K562 (cell line): ENCODE measurements around the gene ARFRP1. TPM values are rescaled to one million over a fixed set of nuclear protein-coding genes. Genes with fewer than 3 reads are reported as not detected.

Experiments
- BRD4 ChIP-seq: fragments of 200-600 bp; sonication (generic); IDR thresholded peaks from 2 replicates; pipeline ENCODE4 v1.6.1; 2017; ENCODE audit warnings: inconsistent platforms
- CXXC5 ChIP-seq: fragments of 250-450 bp; sonication (Bioruptor Pico); IDR thresholded peaks from 2 replicates; pipeline ENCODE4 v1.8.0; 2022; ENCODE audit warnings: inconsistent platforms, mild to moderate bottlenecking, moderate library complexity
- EGR1 ChIP-seq: fragments of 450-650 bp; conservative IDR thresholded peaks from 2 replicates; pipeline ENCODE4 v1.6.1; 2017; ENCODE audit warnings: mild to moderate bottlenecking
- HMGN3 ChIP-seq: IDR thresholded peaks from 2 replicates; pipeline ENCODE4 v1.6.1; 2011; ENCODE audit warnings: borderline replicate concordance, low read depth, mild to moderate bottlenecking, mixed read lengths, low read length; ENCODE audit not compliant: insufficient read length; ENCODE audit errors: extremely low read depth
- L3MBTL2 ChIP-seq: fragments of 450-650 bp; IDR thresholded peaks from 2 replicates; pipeline ENCODE4 v1.6.1; 2016; ENCODE audit warnings: mild to moderate bottlenecking, moderate library complexity
- POLR2G ChIP-seq: fragments of 200-400 bp; formaldehyde crosslinking; IDR thresholded peaks from 2 replicates; pipeline ENCODE4 v1.6.1; 2017; ENCODE audit warnings: low read depth, mild to moderate bottlenecking, antibody characterized with exemption, low read length, moderate library complexity
- SIN3A ChIP-seq, 2 experiments: fragments of 150-350 bp in 1 of 2; IDR thresholded peaks; 2 replicates each; pipeline ENCODE4 v1.6.1; 2011 to 2016; ENCODE audit warnings: borderline replicate concordance in 2 of 2, low read depth in 2 of 2, low read length in 2 of 2, mild to moderate bottlenecking in 2 of 2, moderate library complexity in 2 of 2; ENCODE audit not compliant: control insufficient read depth in 1 of 2
- SIN3B ChIP-seq: fragments of 450-650 bp; IDR thresholded peaks from 2 replicates; pipeline ENCODE4 v1.6.1; 2017; ENCODE audit warnings: low read depth, mild to moderate bottlenecking, moderate library complexity
- ZBTB7A ChIP-seq: IDR thresholded peaks from 2 replicates; pipeline ENCODE4 v1.6.1; 2011; ENCODE audit warnings: low read depth, mild to moderate bottlenecking, low read length, moderate library complexity, borderline replicate concordance; ENCODE audit not compliant: control insufficient read depth
- ZC3H8 ChIP-seq: fragments of 450-650 bp; IDR thresholded peaks from 2 replicates; pipeline ENCODE4 v1.6.1; 2017
- ZNF12 ChIP-seq: sonication (generic); formaldehyde crosslinking; IDR thresholded peaks from 2 replicates; pipeline ENCODE4 v1.4.0; 2020; ENCODE audit warnings: mild to moderate bottlenecking, missing genetic modification reagents
- polyA plus RNA-seq, 8 experiments: library from polyadenylated mRNA; depleted of rRNA in 4 of 8; stranded (reverse) in 5 of 8; unstranded in 3 of 8; fragments of >200 nt; fragmentation: Nextera tagmentation in 2 of 8; fragmentation: Illumina TruSeq in 1 of 8; extraction: Ambion mirVana in 2 of 8; extraction: Trizol in 1 of 8; gene quantifications; 2 replicates each; pipeline versions ENCODE4 v1.2.1 to v1.2.3, GENCODE V29; 2011 to 2014; ENCODE audit warnings: inconsistent platforms in 1 of 8, missing spikeins in 1 of 8
- total RNA-seq, 7 experiments: library from RNA; depleted of rRNA in 6 of 7; stranded (reverse); fragments of >200 nt in 6 of 7; fragmentation: Illumina TruSeq in 2 of 7; extraction: Trizol in 2 of 7; gene quantifications; 2 replicates each; pipeline versions ENCODE4 v1.2.1 to v1.2.3, GENCODE V29; 2011 to 2021; ENCODE audit warnings: low replicate concordance in 1 of 7
- TF ChIP-seq, protein P1 (sequence below): fragments of 450-650 bp; IDR thresholded peaks from 2 replicates; pipeline ENCODE4 v1.6.1; 2017; ENCODE audit warnings: antibody characterized with exemption, mild to moderate bottlenecking
- TF ChIP-seq, protein P2 (sequence below), 3 experiments: IDR thresholded peaks in 2 of 3; conservative IDR thresholded peaks in 1 of 3; 2 replicates each; pipeline ENCODE4 v1.5.1; 2011 to 2012; ENCODE audit warnings: low read length in 3 of 3, mild to moderate bottlenecking in 3 of 3, control low read depth in 2 of 3, improper control_type of control experiment in 1 of 3, inconsistent platforms in 1 of 3, low read depth in 1 of 3, mixed read lengths in 1 of 3, moderate library complexity in 1 of 3; ENCODE audit not compliant: insufficient read depth in 2 of 3
- TF ChIP-seq, protein P3 (sequence below): fragments of 200-800 bp; sonication (Bioruptor generic); IDR thresholded peaks from 2 replicates; pipeline ENCODE4 v1.6.1; 2017; ENCODE audit warnings: missing genetic modification characterization, missing compliant biosample characterization
- TF ChIP-seq, protein P4 (sequence below): fragments of 200-800 bp; sonication (Bioruptor generic); IDR thresholded peaks from 2 replicates; pipeline ENCODE4 v1.6.1; 2017; ENCODE audit warnings: missing genetic modification characterization, missing compliant biosample characterization

Gene ARFRP1
- total and polyA plus RNA-seq, 9 of the 15 experiments (the other 6 are each of a cell fraction or from before 2014, with no cell fraction given), result 2.2 to 78.9 (median 37.3) TPM

DNA sequence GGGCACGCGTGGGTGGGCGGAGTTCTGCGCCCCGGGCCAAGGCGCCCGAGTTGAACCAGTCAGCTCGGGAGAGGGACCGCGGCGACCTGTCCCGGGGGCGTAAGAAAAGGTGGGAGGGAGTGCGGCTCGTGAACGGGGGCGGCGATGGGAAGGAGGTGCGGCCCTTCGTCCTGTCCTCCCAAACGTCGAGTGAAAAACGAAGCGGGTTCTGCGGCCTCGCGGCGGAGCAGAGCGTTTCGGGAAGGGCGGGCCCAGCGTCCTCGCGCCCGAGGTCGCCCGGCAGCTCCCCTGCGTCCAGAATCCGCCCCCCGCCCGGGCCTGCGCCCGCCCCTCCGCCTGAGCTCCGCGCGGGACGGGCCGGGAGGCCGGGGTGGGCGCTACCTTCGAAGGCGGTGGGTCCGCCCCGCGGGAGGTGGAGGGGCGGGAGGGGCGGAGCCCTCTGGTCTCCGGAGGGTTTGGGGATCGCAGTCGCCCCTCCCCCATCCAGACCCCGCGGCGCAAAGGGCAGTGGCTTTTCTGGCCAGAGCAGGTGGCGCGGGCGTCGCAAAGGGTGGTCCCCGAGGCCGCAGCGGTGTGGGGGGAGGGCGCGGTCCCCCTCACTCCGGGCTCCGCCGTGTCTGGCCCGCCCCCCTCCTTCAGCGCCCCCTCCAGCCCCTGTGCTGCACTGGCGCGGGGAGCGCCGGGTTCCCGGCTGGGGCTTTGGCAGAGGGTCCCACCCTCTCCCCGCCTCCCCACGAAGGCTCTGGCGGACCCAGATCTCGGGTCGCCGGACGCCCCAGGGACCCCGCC, 55.4 kb downstream of the ARFRP1 start (continued):
- TF ChIP-seq, protein P1, sequence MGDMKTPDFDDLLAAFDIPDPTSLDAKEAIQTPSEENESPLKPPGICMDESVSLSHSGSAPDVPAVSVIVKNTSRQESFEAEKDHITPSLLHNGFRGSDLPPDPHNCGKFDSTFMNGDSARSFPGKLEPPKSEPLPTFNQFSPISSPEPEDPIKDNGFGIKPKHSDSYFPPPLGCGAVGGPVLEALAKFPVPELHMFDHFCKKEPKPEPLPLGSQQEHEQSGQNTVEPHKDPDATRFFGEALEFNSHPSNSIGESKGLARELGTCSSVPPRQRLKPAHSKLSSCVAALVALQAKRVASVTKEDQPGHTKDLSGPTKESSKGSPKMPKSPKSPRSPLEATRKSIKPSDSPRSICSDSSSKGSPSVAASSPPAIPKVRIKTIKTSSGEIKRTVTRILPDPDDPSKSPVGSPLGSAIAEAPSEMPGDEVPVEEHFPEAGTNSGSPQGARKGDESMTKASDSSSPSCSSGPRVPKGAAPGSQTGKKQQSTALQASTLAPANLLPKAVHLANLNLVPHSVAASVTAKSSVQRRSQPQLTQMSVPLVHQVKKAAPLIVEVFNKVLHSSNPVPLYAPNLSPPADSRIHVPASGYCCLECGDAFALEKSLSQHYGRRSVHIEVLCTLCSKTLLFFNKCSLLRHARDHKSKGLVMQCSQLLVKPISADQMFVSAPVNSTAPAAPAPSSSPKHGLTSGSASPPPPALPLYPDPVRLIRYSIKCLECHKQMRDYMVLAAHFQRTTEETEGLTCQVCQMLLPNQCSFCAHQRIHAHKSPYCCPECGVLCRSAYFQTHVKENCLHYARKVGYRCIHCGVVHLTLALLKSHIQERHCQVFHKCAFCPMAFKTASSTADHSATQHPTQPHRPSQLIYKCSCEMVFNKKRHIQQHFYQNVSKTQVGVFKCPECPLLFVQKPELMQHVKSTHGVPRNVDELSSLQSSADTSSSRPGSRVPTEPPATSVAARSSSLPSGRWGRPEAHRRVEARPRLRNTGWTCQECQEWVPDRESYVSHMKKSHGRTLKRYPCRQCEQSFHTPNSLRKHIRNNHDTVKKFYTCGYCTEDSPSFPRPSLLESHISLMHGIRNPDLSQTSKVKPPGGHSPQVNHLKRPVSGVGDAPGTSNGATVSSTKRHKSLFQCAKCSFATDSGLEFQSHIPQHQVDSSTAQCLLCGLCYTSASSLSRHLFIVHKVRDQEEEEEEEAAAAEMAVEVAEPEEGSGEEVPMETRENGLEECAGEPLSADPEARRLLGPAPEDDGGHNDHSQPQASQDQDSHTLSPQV, result 0 out of 2 replicates have a peak, but pooled peaks have one; percentile 20
- TF ChIP-seq SIN3B, result peak; percentile 41; the same call in 1 of the 2 replicates
- 0 out of 4 replicates have a peak, but pooled peaks have one; percentile 3 to 10 for TF ChIP-seq SIN3A (IDR thresholded peaks at IDR 0.05; ENCODE audit: borderline replicate concordance in 2 of 2, control insufficient read depth in 1 of 2, low read depth in 2 of 2, low read length in 2 of 2)
- TF ChIP-seq, protein P2, sequence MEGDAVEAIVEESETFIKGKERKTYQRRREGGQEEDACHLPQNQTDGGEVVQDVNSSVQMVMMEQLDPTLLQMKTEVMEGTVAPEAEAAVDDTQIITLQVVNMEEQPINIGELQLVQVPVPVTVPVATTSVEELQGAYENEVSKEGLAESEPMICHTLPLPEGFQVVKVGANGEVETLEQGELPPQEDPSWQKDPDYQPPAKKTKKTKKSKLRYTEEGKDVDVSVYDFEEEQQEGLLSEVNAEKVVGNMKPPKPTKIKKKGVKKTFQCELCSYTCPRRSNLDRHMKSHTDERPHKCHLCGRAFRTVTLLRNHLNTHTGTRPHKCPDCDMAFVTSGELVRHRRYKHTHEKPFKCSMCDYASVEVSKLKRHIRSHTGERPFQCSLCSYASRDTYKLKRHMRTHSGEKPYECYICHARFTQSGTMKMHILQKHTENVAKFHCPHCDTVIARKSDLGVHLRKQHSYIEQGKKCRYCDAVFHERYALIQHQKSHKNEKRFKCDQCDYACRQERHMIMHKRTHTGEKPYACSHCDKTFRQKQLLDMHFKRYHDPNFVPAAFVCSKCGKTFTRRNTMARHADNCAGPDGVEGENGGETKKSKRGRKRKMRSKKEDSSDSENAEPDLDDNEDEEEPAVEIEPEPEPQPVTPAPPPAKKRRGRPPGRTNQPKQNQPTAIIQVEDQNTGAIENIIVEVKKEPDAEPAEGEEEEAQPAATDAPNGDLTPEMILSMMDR (IDR thresholded peaks at IDR 0.05 in 2 of 3, conservative IDR thresholded peaks at IDR 0.05 in 1 of 3; ENCODE audit: insufficient read depth in 2 of 3, low read depth in 1 of 3, low read length in 3 of 3), result 0 out of 6 replicates have a peak, but pooled peaks of 1 of the 3 experiments have one; percentile 2
- peak; percentile 87 for TF ChIP-seq EGR1
- TF ChIP-seq, protein P3, sequence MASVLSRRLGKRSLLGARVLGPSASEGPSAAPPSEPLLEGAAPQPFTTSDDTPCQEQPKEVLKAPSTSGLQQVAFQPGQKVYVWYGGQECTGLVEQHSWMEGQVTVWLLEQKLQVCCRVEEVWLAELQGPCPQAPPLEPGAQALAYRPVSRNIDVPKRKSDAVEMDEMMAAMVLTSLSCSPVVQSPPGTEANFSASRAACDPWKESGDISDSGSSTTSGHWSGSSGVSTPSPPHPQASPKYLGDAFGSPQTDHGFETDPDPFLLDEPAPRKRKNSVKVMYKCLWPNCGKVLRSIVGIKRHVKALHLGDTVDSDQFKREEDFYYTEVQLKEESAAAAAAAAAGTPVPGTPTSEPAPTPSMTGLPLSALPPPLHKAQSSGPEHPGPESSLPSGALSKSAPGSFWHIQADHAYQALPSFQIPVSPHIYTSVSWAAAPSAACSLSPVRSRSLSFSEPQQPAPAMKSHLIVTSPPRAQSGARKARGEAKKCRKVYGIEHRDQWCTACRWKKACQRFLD (CRISPR knock-in tag), result 0 out of 2 replicates have a peak, but pooled peaks have one; percentile 23
- TF ChIP-seq CXXC5 (CRISPR knock-in tag), result peak; percentile 65
- TF ChIP-seq ZBTB7A, result peak; percentile 76; the same call in 1 of the 2 replicates
- TF ChIP-seq ZNF12, result peak; percentile 35; the same call in 1 of the 2 replicates
- peak; percentile 86 for TF ChIP-seq L3MBTL2
- peak; percentile 52; the same call in 1 of the 2 replicates for TF ChIP-seq POLR2G
- TF ChIP-seq BRD4, result no peak
- no peak for TF ChIP-seq ZC3H8
- peak; percentile 15 for TF ChIP-seq HMGN3
- TF ChIP-seq, protein P4, sequence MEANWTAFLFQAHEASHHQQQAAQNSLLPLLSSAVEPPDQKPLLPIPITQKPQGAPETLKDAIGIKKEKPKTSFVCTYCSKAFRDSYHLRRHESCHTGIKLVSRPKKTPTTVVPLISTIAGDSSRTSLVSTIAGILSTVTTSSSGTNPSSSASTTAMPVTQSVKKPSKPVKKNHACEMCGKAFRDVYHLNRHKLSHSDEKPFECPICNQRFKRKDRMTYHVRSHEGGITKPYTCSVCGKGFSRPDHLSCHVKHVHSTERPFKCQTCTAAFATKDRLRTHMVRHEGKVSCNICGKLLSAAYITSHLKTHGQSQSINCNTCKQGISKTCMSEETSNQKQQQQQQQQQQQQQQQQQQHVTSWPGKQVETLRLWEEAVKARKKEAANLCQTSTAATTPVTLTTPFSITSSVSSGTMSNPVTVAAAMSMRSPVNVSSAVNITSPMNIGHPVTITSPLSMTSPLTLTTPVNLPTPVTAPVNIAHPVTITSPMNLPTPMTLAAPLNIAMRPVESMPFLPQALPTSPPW (CRISPR knock-in tag), result no peak
